Measurements from ENCODE around the gene ASCC3. TPM values are rescaled to one million over a fixed set of nuclear protein-coding genes. Genes with fewer than 3 reads are reported as not detected.

The ASCC3 gene, protein sequence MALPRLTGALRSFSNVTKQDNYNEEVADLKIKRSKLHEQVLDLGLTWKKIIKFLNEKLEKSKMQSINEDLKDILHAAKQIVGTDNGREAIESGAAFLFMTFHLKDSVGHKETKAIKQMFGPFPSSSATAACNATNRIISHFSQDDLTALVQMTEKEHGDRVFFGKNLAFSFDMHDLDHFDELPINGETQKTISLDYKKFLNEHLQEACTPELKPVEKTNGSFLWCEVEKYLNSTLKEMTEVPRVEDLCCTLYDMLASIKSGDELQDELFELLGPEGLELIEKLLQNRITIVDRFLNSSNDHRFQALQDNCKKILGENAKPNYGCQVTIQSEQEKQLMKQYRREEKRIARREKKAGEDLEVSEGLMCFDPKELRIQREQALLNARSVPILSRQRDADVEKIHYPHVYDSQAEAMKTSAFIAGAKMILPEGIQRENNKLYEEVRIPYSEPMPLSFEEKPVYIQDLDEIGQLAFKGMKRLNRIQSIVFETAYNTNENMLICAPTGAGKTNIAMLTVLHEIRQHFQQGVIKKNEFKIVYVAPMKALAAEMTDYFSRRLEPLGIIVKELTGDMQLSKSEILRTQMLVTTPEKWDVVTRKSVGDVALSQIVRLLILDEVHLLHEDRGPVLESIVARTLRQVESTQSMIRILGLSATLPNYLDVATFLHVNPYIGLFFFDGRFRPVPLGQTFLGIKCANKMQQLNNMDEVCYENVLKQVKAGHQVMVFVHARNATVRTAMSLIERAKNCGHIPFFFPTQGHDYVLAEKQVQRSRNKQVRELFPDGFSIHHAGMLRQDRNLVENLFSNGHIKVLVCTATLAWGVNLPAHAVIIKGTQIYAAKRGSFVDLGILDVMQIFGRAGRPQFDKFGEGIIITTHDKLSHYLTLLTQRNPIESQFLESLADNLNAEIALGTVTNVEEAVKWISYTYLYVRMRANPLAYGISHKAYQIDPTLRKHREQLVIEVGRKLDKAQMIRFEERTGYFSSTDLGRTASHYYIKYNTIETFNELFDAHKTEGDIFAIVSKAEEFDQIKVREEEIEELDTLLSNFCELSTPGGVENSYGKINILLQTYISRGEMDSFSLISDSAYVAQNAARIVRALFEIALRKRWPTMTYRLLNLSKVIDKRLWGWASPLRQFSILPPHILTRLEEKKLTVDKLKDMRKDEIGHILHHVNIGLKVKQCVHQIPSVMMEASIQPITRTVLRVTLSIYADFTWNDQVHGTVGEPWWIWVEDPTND (N-terminal part only)
- 10 to 100 TPM in 2 of 3 donors, 1 to 10 TPM in 1; 9.3 to 30.9 (median 17.7) TPM for polyA plus RNA-seq

DNA sequence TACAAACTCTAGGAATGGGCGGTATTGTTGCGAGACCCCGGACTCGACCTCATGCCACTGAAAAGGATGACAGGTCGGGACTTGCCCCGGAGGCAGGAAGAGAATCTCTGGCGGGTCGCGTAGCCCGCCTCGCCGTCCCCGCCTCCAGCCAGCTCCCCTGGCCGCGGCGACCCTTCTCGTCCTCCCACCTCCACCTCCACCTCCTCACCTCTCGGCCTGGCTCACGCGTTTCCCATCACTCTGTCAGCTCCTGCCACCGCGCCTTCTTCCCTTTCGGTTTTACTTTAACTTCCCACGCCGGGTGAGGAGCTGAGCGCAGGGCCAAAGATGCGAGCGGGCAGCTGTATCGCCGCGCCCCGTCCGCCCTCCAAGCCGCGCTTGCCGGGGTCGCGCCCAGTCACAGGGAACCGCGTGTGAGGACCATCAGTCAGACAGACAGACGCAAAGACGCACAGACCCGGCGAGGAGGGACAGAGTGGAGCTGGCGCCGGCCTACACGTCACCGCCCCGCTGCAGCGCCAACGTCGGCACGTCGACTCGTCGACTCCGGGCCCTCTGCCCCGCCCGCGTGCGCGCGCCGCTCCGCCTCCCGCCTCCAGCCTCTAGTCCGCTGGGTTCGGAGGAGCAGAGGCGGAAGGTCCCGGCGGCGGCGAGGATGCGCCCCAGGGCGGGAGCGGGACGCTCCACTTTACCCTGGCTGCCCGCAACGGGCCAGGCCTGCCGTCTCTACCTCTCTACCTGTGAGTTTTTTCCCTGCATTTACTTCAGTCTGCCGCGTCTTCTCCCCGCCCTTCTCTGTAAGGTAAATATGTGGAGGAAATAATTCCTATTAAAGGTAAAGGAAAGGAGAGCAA, at the start of gene ASCC3:
Gene ASCC3 (minus strand): TSS at position 477 of the 854 bp plus-strand sequence. CDS start 13,332 bp downstream, outside the sequence.
- peak within 1 kb of the TSS; percentile 95 to 100 (median 99) for H3K27ac Mint-ChIP-seq
- H3K4me1 Mint-ChIP-seq: peaks cover 40 to 60% of the 10 kb centered on the region in 2 donors
- DNase-seq: peak; percentile 86 to 88 (median 87)
- no peaks in the 10 kb centered on the region for H3K9me3 Mint-ChIP-seq
- peaks cover 3 to 15% (median 8%) of the 10 kb centered on the region in 3 donors for H3K27me3 Mint-ChIP-seq (ENCODE audit: low read depth in 3 of 3)
- H3K4me3 Mint-ChIP-seq: peak within 1 kb of the TSS; percentile 98 to 100 (median 100)
- no peaks in the 10 kb centered on the region for H3K36me3 Mint-ChIP-seq

DNA sequence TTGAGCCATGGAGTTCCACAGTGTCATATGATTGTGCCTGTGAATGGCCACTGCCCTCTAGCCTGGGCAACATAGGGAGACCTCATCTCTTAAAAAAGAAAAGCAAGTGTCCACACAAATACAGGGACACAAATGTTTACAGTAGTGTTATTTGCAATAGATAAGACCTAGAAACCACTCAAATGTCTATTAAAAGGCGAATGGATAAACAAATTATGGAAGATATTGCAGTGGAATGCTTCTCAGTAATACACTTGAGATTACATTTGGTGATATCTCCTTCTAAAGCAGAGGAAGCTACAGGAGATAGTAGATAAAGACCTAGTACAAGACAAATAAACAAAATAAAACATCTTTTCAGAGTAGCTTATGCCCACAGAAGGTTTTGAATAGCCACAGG, 44.6 kb upstream of the ASCC3 start:
- H3K27me3 Mint-ChIP-seq (ENCODE audit: low read depth in 3 of 3): peaks cover 0 to 5% (median 4%) of the 10 kb centered on the region in 3 donors
- H3K27ac Mint-ChIP-seq: no peak overlapping the region
- H3K9me3 Mint-ChIP-seq: peaks cover 0 to 5% (median 0%) of the 10 kb centered on the region in 6 donors
- H3K4me3 Mint-ChIP-seq: no peak overlapping the region
- H3K36me3 Mint-ChIP-seq: no peaks in the 10 kb centered on the region
- no peak for DNase-seq
- H3K4me1 Mint-ChIP-seq: no peaks in the 10 kb centered on the region

DNA sequence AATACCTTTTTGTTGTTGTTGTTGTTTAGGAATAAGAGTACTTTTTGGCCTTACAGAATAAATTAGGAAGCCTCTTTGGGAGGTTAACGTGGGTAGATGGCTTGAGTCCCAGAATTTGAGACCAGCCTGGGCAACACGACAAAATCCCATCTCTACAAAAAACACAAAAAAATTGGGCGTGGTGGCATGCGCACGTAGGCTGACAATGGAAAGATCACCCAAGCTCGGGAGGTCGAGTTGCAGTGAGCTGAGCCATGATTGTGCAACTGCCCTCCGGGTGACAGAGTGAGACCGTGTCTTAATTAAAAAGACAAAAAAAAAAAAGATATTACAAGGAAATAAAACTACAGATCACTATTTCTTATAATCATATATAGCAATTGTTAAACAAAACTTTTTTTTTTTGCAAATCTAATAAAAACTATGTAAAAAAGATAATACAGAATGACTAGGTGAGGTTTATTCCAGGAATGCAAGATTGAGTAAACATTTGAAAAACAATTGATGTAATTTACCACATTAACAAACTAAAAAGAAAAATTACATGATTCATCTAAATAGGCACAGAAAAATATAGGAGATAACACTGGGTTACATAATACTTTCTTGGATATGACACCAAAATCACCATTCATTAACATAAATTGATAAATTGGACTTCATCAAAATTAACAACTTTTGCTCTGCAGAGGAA, 43.6 kb upstream of the ASCC3 start:
- H3K4me3 Mint-ChIP-seq: no peak overlapping the region
- H3K27me3 Mint-ChIP-seq (ENCODE audit: low read depth in 3 of 3): peaks cover 0 to 5% (median 4%) of the 10 kb centered on the region in 3 donors
- no peak overlapping the region for H3K27ac Mint-ChIP-seq
- H3K9me3 Mint-ChIP-seq: peaks cover 0 to 2% (median 0%) of the 10 kb centered on the region in 6 donors
- no peaks in the 10 kb centered on the region for H3K4me1 Mint-ChIP-seq
- DNase-seq: no peak
- no peaks in the 10 kb centered on the region for H3K36me3 Mint-ChIP-seq

DNA sequence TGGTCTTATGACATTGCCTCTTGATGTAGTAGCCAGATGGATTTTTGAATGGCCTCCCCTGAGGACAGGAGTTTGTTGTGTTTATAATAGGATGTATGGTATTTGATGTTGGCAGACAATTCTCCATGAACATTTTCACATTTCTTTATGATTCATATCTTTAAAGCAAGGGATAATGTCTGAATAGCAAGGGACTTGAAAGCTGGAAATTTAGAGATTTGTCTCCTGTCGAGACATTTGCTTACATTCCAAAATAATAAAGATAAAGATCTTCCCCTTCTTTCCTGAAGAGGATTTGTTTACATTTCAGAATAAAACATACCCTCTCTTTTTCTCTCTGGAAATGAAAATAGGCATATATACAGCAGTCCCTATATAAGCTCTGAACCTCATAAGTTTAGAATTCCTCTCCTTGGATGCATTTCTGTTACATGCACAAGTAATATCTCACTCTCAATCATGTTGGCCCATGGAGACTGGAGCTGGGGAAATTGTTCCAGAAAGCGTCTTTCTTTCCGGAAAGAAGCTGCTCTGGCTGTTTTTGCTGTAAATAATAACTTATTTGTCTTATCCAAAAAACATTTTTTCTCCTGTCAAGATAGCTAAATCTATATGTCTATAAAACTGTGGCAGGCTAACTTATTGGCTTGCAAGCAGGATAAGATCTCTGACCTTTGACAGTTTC, 42.5 kb upstream of the ASCC3 start:
- Mint-ChIP-seq H3K36me3 (no peaks in the 10 kb centered on the region), H3K9me3 (no peaks in the 10 kb centered on the region), H3K27me3 (ENCODE audit: low read depth in 3 of 3) (peaks cover 0 to 5% (median 4%) of the 10 kb centered on the region in 3 donors), H3K4me1 (no peaks in the 10 kb centered on the region), H3K27ac (no peak overlapping the region), H3K4me3 (no peak overlapping the region)
- no peak for DNase-seq

DNA sequence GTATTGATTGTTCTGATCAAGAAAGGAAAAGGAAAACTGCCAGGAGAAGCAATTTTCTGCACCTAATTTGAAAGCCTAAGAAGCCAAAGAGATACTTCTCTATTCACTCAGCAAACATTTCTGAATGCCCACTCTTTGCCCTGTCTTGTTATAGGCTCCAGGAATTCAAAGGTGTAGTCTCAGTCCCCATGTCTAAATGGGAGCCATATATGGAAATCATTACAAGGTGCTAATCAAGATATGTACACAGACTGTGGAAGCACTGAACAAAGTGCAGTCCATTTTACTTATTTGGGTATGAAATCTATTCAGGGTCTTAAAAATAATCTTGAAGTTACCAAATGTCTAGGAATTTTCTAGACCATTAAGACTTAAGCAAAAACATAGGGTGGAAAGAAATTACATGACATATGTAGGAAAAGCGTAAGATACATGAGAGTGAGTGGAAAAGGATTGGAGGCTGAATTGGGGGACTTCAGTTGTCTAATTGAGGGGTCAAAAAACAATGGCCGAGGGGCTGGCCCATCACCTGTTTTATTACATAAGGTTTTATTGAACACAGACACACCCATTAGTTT, 39.0 kb upstream of the ASCC3 start:
- H3K36me3 Mint-ChIP-seq: no peaks in the 10 kb centered on the region

DNA sequence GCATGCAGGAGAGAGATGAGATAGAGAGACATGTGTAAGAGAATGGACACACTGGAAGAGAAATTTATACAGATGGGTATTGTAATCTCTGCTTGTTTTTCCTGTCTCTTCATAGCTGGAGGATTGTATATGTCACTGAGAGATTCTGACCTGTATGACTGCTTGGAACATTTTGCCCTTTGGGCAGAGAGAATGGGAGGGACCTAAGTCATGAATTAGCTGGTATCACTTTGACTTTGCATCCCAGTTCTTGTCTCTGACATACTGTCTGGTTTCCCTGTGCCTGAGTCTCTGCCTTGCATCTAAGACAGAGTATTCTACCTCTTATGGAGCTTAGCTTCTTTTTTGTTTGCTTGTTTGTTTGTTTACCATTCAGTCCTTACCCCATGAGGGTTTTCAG, 37.0 kb upstream of the ASCC3 start:
- no peak for DNase-seq
- Mint-ChIP-seq H3K9me3 (peaks cover 0 to 6% (median 0%) of the 10 kb centered on the region in 6 donors), H3K36me3 (no peaks in the 10 kb centered on the region), H3K4me3 (no peak overlapping the region), H3K27ac (no peak overlapping the region), H3K4me1 (no peaks in the 10 kb centered on the region), H3K27me3 (ENCODE audit: low read depth in 3 of 3) (peaks cover 0 to 12% (median 0%) of the 10 kb centered on the region in 3 donors)

More for the DNA sequence above, 39.0 kb upstream of the ASCC3 start:
- Mint-ChIP-seq H3K27ac (no peak overlapping the region), H3K27me3 (ENCODE audit: low read depth in 3 of 3) (peaks cover 0 to 3% (median 0%) of the 10 kb centered on the region in 3 donors), H3K4me3 (no peak overlapping the region), H3K9me3 (peaks cover 0 to 2% (median 0%) of the 10 kb centered on the region in 6 donors), H3K4me1 (no peaks in the 10 kb centered on the region)
- no peak for DNase-seq

DNA sequence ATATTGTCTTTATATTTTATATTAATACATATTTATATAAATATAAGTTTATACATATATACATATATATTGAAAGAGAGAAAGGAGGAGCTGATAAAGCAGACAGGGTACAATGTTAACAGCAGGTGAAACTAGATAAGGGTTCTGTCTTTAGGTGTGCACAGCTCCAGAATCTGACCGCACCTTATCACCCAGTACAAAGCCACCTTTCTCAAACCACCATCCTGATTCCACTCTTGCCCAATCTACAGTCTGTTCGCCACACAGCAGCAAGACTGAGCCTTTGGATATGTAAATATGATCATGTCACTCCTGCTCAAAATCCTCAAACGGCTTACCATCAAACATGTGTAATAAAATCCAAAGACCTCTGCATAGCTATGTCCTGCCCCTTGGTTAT, 34.7 kb upstream of the ASCC3 start:
- peaks cover 0 to 9% (median 3%) of the 10 kb centered on the region in 3 donors for H3K27me3 Mint-ChIP-seq (ENCODE audit: low read depth in 3 of 3)
- H3K4me1 Mint-ChIP-seq: no peaks in the 10 kb centered on the region
- H3K36me3 Mint-ChIP-seq: no peaks in the 10 kb centered on the region
- H3K9me3 Mint-ChIP-seq: peaks cover 0 to 8% (median under 1%) of the 10 kb centered on the region in 6 donors
- H3K27ac Mint-ChIP-seq: no peak overlapping the region
- DNase-seq: no peak
- H3K4me3 Mint-ChIP-seq: no peak overlapping the region

DNA sequence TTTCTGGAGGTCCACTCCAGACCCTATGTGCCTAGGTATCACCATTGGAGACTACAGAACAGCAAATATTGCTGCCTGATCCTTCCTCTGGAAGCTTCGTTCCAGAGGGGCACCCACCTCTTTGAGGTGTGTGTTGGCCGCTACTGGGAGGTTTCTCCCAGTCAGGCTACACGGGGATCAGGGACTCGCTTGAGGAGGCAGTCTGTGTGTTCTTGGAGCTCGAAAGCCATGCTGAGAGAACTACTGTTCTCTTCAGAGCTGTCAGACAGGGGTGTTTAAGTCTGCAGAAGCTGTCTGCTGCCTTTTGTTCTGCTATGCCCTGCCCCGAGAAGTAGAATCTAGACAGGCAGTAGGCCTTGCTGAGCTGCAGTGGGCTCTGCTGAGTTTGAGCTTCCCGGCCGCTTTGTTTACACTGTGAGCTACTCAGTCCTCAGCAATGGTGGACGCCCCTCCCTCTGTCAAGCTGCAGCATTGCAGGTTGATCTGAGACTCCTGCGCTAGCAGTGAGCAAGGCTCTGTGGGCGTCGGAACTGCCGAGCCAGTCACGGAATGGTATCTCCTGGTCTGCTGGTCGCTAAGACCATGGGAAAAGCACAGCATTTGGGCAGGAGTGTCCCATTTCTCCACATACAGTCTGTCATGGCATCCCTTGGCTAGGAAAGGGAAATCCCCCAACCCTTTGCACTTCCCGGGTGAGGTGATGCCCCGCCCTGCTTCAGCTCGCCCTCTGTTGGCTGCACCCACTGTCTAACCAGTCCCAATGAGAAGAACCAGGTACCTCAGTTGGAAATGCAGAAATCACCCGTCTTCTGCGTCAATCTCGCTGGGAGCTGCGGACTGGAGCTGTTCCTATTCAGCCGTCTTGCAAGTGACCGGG, 32.5 kb upstream of the ASCC3 start:
- Mint-ChIP-seq H3K27ac (no peak overlapping the region), H3K36me3 (no peaks in the 10 kb centered on the region), H3K27me3 (ENCODE audit: low read depth in 3 of 3) (peaks cover 3 to 9% (median 4%) of the 10 kb centered on the region in 3 donors), H3K9me3 (peaks cover 0 to 8% (median under 1%) of the 10 kb centered on the region in 6 donors), H3K4me3 (no peak overlapping the region), H3K4me1 (no peaks in the 10 kb centered on the region)
- no peak for DNase-seq

DNA sequence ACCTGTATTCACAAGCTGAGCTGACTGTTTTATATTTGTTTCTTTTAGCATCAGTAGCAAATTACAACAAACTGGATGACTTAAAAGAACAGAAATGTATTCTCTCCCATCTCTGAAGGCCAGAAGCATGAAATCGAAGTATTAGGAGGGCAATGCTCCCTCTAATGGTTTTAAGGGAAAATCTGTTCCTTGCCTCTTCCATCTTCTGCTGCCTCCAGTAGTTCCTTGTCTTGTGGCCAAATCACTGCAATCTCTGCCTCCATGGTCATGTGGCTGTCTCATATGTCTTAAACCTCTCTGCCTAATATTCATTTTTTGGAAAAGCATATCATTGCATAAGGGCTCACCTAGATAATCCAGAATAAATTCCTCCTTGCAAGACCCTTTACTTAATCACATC, 25.2 kb upstream of the ASCC3 start:
- Mint-ChIP-seq H3K4me3 (no peak overlapping the region), H3K27ac (no peak overlapping the region), H3K27me3 (ENCODE audit: low read depth in 3 of 3) (peaks cover 0 to 9% (median 3%) of the 10 kb centered on the region in 3 donors), H3K4me1 (no peaks in the 10 kb centered on the region), H3K36me3 (peaks cover 0 to 3% (median 0%) of the 10 kb centered on the region in 3 donors), H3K9me3 (no peaks in the 10 kb centered on the region)
- no peak for DNase-seq

DNA sequence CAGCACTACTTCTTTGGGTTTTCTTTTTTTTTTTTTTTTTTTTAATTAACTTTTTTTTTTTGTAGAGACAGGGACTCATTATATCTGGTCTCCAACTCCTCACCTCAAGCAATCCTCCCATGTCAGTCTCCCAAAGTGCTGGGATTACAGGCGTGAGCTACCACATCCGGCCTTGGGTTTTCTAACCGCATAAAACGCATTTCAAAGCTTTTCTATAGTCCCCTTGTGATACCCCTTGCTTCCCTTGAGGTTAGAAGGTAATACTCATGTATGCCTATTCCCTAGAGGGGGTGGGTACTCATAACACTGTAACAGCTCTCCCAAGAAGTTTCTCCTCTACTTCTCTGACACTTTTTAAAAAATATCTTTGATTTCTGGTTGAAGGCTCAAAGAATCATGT, 23.9 kb upstream of the ASCC3 start:
- Mint-ChIP-seq H3K36me3 (peaks cover 0 to 3% (median 0%) of the 10 kb centered on the region in 3 donors), H3K4me1 (no peaks in the 10 kb centered on the region), H3K9me3 (no peaks in the 10 kb centered on the region), H3K27me3 (ENCODE audit: low read depth in 3 of 3) (peaks cover 0 to 8% (median 3%) of the 10 kb centered on the region in 3 donors), H3K27ac (no peak overlapping the region), H3K4me3 (no peak overlapping the region)
- DNase-seq: no peak

DNA sequence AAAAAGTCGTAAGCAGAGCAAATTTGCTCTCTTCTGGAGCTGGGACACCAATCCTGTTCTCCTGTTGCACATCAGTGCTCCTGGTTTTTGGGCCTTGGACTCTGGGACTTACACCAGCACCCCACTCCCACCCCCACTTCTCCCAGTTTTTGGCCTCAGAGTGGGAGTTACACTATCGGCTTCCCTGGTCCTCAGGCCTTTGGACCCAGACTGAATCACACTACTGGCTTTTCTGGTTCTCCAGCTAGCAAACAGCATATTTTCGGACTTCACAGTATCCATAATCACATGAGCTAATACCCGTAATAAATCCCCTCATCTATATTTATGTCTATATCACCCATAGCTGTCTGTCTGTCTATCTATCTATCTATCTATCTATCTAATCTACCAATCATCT, 23.2 kb upstream of the ASCC3 start:
- no peak for DNase-seq
- Mint-ChIP-seq H3K27me3 (ENCODE audit: low read depth in 3 of 3) (peaks cover 0 to 5% (median 3%) of the 10 kb centered on the region in 3 donors), H3K9me3 (no peaks in the 10 kb centered on the region), H3K36me3 (peaks cover 0 to 3% (median 0%) of the 10 kb centered on the region in 3 donors), H3K4me3 (no peak overlapping the region), H3K27ac (no peak overlapping the region), H3K4me1 (no peaks in the 10 kb centered on the region)
